GM12875 (cell line): Measurements from ENCODE around the gene AADACL2.

Source experiments
- H3K4me3 ChIP-seq: one replicate; pipeline ENCODE4 v1.5.1; 2011; ENCODE audit warnings: low read depth, low read length, control low read depth
- CTCF ChIP-seq: IDR thresholded peaks from 2 replicates; pipeline ENCODE4 v1.5.1; 2011; ENCODE audit warnings: low read depth, mild to moderate bottlenecking, control low read depth, inconsistent platforms, low read length, moderate library complexity, borderline replicate concordance; ENCODE audit not compliant: insufficient read depth

AADACL2 gene

GRCh38 chr3:151732861-151733260, 866 bp upstream of the AADACL2 start:
- no peak for TF ChIP-seq CTCF
- no peak overlapping the region for H3K4me3 ChIP-seq

GRCh38 chr3:151740581-151740980, 6.9 kb downstream of the AADACL2 start:
- no peak overlapping the region for H3K4me3 ChIP-seq
- TF ChIP-seq CTCF = no peak

GRCh38 chr3:151743855-151744254, 10.1 kb downstream of the AADACL2 start:
- H3K4me3 ChIP-seq = no peak overlapping the region
- TF ChIP-seq CTCF = no peak

- H3K4me3 ChIP-seq = no peak overlapping the region
- no peak for TF ChIP-seq CTCF
Measured at GRCh38 chr3:151750181-151750580, 16.5 kb downstream of the AADACL2 start.

- H3K4me3 ChIP-seq = no peak overlapping the region
- TF ChIP-seq CTCF = no peak
Measured at GRCh38 chr3:151750678-151751077, 17.0 kb downstream of the AADACL2 start.

GRCh38 chr3:151751161-151751560, 17.4 kb downstream of the AADACL2 start:
- no peak overlapping the region for H3K4me3 ChIP-seq
- no peak for TF ChIP-seq CTCF

- TF ChIP-seq CTCF = no peak
- no peak overlapping the region for H3K4me3 ChIP-seq
Measured at GRCh38 chr3:151753846-151754245, 20.1 kb downstream of the AADACL2 start.
